ENCODE results near the gene SLC12A2. TPM values are rescaled to one million over a fixed set of nuclear protein-coding genes. Genes with fewer than 3 reads are reported as not detected.

The SLC12A2 gene
- total and polyA plus RNA-seq, 2 of the 4 experiments (the other 2 are of a cell fraction): 5.6 to 30.3 TPM

DNA sequence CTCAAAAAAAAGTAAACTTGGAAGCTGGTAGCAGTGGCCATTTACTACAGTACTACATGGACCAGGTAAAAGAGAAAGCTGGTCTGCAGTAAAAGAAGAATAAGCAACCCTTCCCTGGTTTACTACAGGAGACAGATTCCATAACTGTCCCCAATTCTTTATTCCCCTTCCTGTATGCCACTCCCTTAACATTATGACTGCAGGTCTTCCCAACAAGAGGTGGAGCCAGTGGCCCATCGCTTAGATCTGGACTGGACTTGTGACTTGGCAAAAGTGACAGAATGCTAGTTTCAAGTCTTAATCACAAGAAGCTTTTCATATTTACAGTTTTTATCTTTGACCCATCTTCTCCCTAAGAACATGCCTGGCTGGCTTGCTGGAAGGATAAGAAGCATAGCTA lies 42.6 kb upstream of the SLC12A2 start:
- no peak overlapping the region for H3K4ac ChIP-seq (ENCODE audit: low read depth, low read length)
- H3K79me1 ChIP-seq (ENCODE audit: low read depth in 1 of 2, low read length in 2 of 2): peaks cover 0 to 4% of the 10 kb centered on the region in 2 experiments; a peak in 2 of 4 replicates
- H3K9me3 ChIP-seq (ENCODE audit: control insufficient read depth, insufficient read depth, low read length): no peaks in the 10 kb centered on the region
- no peak overlapping the region for H4K8ac ChIP-seq (ENCODE audit: low read depth in 2 of 2, low read length in 2 of 2)
- H3K18ac ChIP-seq (ENCODE audit: low read depth, low read length): no peak overlapping the region
- ATAC-seq (ENCODE audit: low read depth) (no peak), DNase-seq (no peak)
- no peak overlapping the region for H2AFZ ChIP-seq (replicated peaks; ENCODE audit: low read length, poor library complexity)
- intact Hi-C loops (cut with micrococcal nuclease): no loop called here
- H3K14ac ChIP-seq (replicated peaks; ENCODE audit: low read depth, low read length): no peak overlapping the region
- no peak overlapping the region for H2BK15ac ChIP-seq (ENCODE audit: low read depth, low read length)
- H3K4me3 ChIP-seq (ENCODE audit: insufficient read depth, low read depth, low read length): no peak overlapping the region
- dilution Hi-C loops (cut with HindIII; ENCODE audit: low sequenced_read_pairs, unreplicated experiment): no loop called here
- no TSS peak for BruUV-seq (replicated peaks)
- no peak overlapping the region for H3K27ac ChIP-seq (ENCODE audit: insufficient read depth, low read length)
- H2BK120ac ChIP-seq (ENCODE audit: low read depth, low read length): no peak overlapping the region
- no peaks in the 10 kb centered on the region for H3K36me3 ChIP-seq (ENCODE audit: control insufficient read depth, insufficient read depth, low read length)
- WGBS, 2 experiments (ENCODE audit: extremely low coverage in 2 of 2, insufficient read length in 1 of 2): no CpG with 5 or more reads among the region's 1 CpG
- H2BK5ac ChIP-seq (ENCODE audit: low read depth, low read length, poor library complexity, severe bottlenecking): no peak overlapping the region
- H3K27me3 ChIP-seq (ENCODE audit: control insufficient read depth, insufficient read depth, low read length): no peaks in the 10 kb centered on the region
- in situ Hi-C loops (cut with MboI; ENCODE audit: low sequenced_read_pairs): no loop called here
- no peak overlapping the region for H2AK9ac ChIP-seq (replicated peaks; ENCODE audit: low read depth, low read length, poor library complexity)
- H3K9ac ChIP-seq (ENCODE audit: low read depth, low read length): no peak overlapping the region
- no peak overlapping the region for H3K23ac ChIP-seq (ENCODE audit: low read depth, low read length)
- H3K9me1 ChIP-seq (ENCODE audit: insufficient read depth, low read length): no peaks in the 10 kb centered on the region
- no peak overlapping the region for H3K4me2 ChIP-seq (ENCODE audit: low read depth, low read length)
- no peak overlapping the region for H4K91ac ChIP-seq (ENCODE audit: insufficient read depth, low read depth, low read length)
- no peak overlapping the region for H3K56ac ChIP-seq (ENCODE audit: extremely low read depth, insufficient read depth, low read length)
- POLR2A ChIA-PET (ENCODE audit: unreplicated experiment): interaction anchor here (0.6 kb wide), 1 partner anchor 149 kb away, joined by 8 read pairs; no protein-coding TSS in a partner anchor
- no peak overlapping the region for H2AK5ac ChIP-seq (ENCODE audit: low read depth, low read length)
- TF ChIP-seq SMC3 (IDR thresholded peaks at IDR 0.05; ENCODE audit: low read depth, low read length): no peak
- TF ChIP-seq, protein P1, sequence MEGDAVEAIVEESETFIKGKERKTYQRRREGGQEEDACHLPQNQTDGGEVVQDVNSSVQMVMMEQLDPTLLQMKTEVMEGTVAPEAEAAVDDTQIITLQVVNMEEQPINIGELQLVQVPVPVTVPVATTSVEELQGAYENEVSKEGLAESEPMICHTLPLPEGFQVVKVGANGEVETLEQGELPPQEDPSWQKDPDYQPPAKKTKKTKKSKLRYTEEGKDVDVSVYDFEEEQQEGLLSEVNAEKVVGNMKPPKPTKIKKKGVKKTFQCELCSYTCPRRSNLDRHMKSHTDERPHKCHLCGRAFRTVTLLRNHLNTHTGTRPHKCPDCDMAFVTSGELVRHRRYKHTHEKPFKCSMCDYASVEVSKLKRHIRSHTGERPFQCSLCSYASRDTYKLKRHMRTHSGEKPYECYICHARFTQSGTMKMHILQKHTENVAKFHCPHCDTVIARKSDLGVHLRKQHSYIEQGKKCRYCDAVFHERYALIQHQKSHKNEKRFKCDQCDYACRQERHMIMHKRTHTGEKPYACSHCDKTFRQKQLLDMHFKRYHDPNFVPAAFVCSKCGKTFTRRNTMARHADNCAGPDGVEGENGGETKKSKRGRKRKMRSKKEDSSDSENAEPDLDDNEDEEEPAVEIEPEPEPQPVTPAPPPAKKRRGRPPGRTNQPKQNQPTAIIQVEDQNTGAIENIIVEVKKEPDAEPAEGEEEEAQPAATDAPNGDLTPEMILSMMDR (conservative IDR thresholded peaks at IDR 0.05; ENCODE audit: low read depth, low read length): no peak
- TF ChIP-seq, protein P2, sequence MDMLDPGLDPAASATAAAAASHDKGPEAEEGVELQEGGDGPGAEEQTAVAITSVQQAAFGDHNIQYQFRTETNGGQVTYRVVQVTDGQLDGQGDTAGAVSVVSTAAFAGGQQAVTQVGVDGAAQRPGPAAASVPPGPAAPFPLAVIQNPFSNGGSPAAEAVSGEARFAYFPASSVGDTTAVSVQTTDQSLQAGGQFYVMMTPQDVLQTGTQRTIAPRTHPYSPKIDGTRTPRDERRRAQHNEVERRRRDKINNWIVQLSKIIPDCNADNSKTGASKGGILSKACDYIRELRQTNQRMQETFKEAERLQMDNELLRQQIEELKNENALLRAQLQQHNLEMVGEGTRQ (IDR thresholded peaks at IDR 0.05; ENCODE audit: low read depth, low read length): no peak
- no peak for TF ChIP-seq RAD21 (IDR thresholded peaks at IDR 0.05; ENCODE audit: low read length)
- TF ChIP-seq FOS (IDR thresholded peaks at IDR 0.05; ENCODE audit: low read depth, low read length): no peak
- no peak for TF ChIP-seq MXI1 (IDR thresholded peaks at IDR 0.05; ENCODE audit: borderline replicate concordance, low read depth, low read length)
- TF ChIP-seq, protein P3, sequence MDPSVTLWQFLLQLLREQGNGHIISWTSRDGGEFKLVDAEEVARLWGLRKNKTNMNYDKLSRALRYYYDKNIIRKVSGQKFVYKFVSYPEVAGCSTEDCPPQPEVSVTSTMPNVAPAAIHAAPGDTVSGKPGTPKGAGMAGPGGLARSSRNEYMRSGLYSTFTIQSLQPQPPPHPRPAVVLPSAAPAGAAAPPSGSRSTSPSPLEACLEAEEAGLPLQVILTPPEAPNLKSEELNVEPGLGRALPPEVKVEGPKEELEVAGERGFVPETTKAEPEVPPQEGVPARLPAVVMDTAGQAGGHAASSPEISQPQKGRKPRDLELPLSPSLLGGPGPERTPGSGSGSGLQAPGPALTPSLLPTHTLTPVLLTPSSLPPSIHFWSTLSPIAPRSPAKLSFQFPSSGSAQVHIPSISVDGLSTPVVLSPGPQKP (IDR thresholded peaks at IDR 0.05; ENCODE audit: borderline replicate concordance, low read depth, low read length): no peak
- TF ChIP-seq CHD1 (IDR thresholded peaks at IDR 0.05; ENCODE audit: low read depth, low read length): no peak
- TF ChIP-seq CEBPB (IDR thresholded peaks at IDR 0.05; ENCODE audit: low read depth, low read length): no peak
- no peaks in the 10 kb centered on the region for H4K20me1 ChIP-seq (ENCODE audit: insufficient read depth, low read length)
- no peak overlapping the region for H2BK20ac ChIP-seq (ENCODE audit: low read depth, low read length)
- H4K5ac ChIP-seq (ENCODE audit: low read depth, low read length): no peak overlapping the region
- CTCF ChIA-PET: interaction anchor here (0.6 kb wide), 1 partner anchor 11 kb away, joined by 4 read pairs; no protein-coding TSS in a partner anchor
- no peaks in the 10 kb centered on the region; the same call in 1 of the 2 replicates for H3K4me1 ChIP-seq (ENCODE audit: control insufficient read depth, insufficient read depth, low read length)

Data from IMR-90 (cell line).